HG03025 (cell line): ENCODE measurements around the gene FBXO44.
"Not testable (repeated sequence)": the region's sequence is repeated elsewhere in the genome, so short reads cannot be mapped to it uniquely, and the experiment has no call there.

Experiments used
- ATAC-seq: cut with Tn5 transposase; IDR thresholded peaks from one replicate; pipeline ENCODE4 v1.9.1; 2021; ENCODE audit warnings: mild to moderate bottlenecking, moderate library complexity; ENCODE audit not compliant: unreplicated experiment, low FRiP score

FBXO44 gene

GRCh38 chr1:11638121-11638520, 16.6 kb upstream of the FBXO44 start:
- no peak for ATAC-seq

- ATAC-seq, result no peak
Measured at GRCh38 chr1:11639372-11639771, 15.3 kb upstream of the FBXO44 start.

- no peak for ATAC-seq
Measured at GRCh38 chr1:11640101-11640500, 14.6 kb upstream of the FBXO44 start.

GRCh38 chr1:11640944-11641343, 13.7 kb upstream of the FBXO44 start:
- no peak for ATAC-seq

GRCh38 chr1:11641776-11642305, 12.8 kb upstream of the FBXO44 start:
- no peak for ATAC-seq

GRCh38 chr1:11642418-11643017, 12.2 kb upstream of the FBXO44 start:
- not testable (repeated sequence) for ATAC-seq

GRCh38 chr1:11643782-11644181, 10.9 kb upstream of the FBXO44 start:
- ATAC-seq, result no peak

- no peak for ATAC-seq
Measured at GRCh38 chr1:11645270-11645669, 9.4 kb upstream of the FBXO44 start.

GRCh38 chr1:11645670-11646265, 8.9 kb upstream of the FBXO44 start:
- ATAC-seq, result no peak

GRCh38 chr1:11646317-11646716, 8.4 kb upstream of the FBXO44 start:
- ATAC-seq, result no peak

GRCh38 chr1:11647333-11647732, 7.3 kb upstream of the FBXO44 start:
- ATAC-seq, result no peak

- ATAC-seq, result no peak
Measured at GRCh38 chr1:11648039-11648438, 6.6 kb upstream of the FBXO44 start.

- no peak for ATAC-seq
Measured at GRCh38 chr1:11648732-11649158, 5.9 kb upstream of the FBXO44 start.

- no peak for ATAC-seq
Measured at GRCh38 chr1:11649237-11649623, 5.4 kb upstream of the FBXO44 start.

GRCh38 chr1:11649624-11650330, 4.9 kb upstream of the FBXO44 start:
- ATAC-seq, result no peak

- no peak for ATAC-seq
Measured at GRCh38 chr1:11650331-11650991, 4.2 kb upstream of the FBXO44 start.

GRCh38 chr1:11651017-11651416, 3.7 kb upstream of the FBXO44 start:
- no peak for ATAC-seq

- ATAC-seq, result no peak
Measured at GRCh38 chr1:11652203-11652780, 2.4 kb upstream of the FBXO44 start.

GRCh38 chr1:11653101-11653860, 1.4 kb upstream of the FBXO44 start:
- ATAC-seq, result no peak

- ATAC-seq, result no peak
Measured at GRCh38 chr1:11653861-11654136, 878 bp upstream of the FBXO44 start.
